Panc1 (cell line): ENCODE results near the gene SLC7A14.

Source experiments
- POLR2AphosphoS5 ChIP-seq: IDR thresholded peaks from 2 replicates; pipeline ENCODE4 v1.6.1; 2012; ENCODE audit warnings: mild to moderate bottlenecking, low read depth, low read length, moderate library complexity
- SIN3A ChIP-seq: IDR thresholded peaks from 2 replicates; pipeline ENCODE4 v1.6.1; 2012; ENCODE audit warnings: low read depth, mild to moderate bottlenecking, low read length, moderate library complexity, borderline replicate concordance; ENCODE audit not compliant: insufficient read depth
- TCF7L2 ChIP-seq: IDR thresholded peaks from 2 replicates; pipeline ENCODE4 v1.6.1; 2011; ENCODE audit warnings: mild to moderate bottlenecking, low read depth, low read length, inconsistent platforms
- TF ChIP-seq, protein P1 (sequence below): fragments of 450-650 bp; IDR thresholded peaks from 2 replicates; pipeline ENCODE4 v1.5.1; 2017; ENCODE audit warnings: mild to moderate bottlenecking
- TF ChIP-seq, protein P2 (sequence below), 2 experiments: IDR thresholded peaks; 2 replicates each; pipeline ENCODE4 v1.6.1; 2011 to 2012; ENCODE audit warnings: low read depth in 2 of 2, control low read depth in 1 of 2, low read length in 1 of 2, mild to moderate bottlenecking in 1 of 2, moderate library complexity in 1 of 2; ENCODE audit not compliant: insufficient read depth in 1 of 2

DNA sequence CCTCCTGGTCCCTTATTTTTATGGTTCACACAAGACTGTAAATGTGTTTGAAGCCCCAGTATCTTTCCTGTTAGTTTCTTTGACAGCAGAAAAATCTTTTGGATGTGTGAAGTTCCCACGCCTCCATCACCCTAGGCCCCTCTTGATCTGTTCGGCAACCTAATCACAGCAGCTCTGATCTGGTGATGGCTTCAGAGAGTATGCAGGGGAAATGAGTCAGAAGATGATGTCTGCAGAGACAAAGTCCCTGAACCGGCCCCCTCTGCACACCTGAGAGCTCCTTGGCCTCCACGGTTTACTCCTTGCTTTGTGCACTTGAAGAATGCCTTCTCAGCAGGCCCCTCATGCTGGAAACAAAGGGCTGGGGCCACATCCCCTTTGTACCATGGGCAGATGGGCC, 103.7 kb downstream of the SLC7A14 start:
- TF ChIP-seq, protein P1, sequence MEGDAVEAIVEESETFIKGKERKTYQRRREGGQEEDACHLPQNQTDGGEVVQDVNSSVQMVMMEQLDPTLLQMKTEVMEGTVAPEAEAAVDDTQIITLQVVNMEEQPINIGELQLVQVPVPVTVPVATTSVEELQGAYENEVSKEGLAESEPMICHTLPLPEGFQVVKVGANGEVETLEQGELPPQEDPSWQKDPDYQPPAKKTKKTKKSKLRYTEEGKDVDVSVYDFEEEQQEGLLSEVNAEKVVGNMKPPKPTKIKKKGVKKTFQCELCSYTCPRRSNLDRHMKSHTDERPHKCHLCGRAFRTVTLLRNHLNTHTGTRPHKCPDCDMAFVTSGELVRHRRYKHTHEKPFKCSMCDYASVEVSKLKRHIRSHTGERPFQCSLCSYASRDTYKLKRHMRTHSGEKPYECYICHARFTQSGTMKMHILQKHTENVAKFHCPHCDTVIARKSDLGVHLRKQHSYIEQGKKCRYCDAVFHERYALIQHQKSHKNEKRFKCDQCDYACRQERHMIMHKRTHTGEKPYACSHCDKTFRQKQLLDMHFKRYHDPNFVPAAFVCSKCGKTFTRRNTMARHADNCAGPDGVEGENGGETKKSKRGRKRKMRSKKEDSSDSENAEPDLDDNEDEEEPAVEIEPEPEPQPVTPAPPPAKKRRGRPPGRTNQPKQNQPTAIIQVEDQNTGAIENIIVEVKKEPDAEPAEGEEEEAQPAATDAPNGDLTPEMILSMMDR = no peak
- TF ChIP-seq, protein P2, sequence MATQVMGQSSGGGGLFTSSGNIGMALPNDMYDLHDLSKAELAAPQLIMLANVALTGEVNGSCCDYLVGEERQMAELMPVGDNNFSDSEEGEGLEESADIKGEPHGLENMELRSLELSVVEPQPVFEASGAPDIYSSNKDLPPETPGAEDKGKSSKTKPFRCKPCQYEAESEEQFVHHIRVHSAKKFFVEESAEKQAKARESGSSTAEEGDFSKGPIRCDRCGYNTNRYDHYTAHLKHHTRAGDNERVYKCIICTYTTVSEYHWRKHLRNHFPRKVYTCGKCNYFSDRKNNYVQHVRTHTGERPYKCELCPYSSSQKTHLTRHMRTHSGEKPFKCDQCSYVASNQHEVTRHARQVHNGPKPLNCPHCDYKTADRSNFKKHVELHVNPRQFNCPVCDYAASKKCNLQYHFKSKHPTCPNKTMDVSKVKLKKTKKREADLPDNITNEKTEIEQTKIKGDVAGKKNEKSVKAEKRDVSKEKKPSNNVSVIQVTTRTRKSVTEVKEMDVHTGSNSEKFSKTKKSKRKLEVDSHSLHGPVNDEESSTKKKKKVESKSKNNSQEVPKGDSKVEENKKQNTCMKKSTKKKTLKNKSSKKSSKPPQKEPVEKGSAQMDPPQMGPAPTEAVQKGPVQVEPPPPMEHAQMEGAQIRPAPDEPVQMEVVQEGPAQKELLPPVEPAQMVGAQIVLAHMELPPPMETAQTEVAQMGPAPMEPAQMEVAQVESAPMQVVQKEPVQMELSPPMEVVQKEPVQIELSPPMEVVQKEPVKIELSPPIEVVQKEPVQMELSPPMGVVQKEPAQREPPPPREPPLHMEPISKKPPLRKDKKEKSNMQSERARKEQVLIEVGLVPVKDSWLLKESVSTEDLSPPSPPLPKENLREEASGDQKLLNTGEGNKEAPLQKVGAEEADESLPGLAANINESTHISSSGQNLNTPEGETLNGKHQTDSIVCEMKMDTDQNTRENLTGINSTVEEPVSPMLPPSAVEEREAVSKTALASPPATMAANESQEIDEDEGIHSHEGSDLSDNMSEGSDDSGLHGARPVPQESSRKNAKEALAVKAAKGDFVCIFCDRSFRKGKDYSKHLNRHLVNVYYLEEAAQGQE (IDR thresholded peaks at IDR 0.05; ENCODE audit: insufficient read depth in 1 of 2, low read depth in 2 of 2, low read length in 1 of 2) = no peak
- no peak for TF ChIP-seq SIN3A
- TF ChIP-seq POLR2AphosphoS5 = no peak
- TF ChIP-seq TCF7L2 = no peak
